A549 (cell line): Measurements from ENCODE around the gene RAI14.

ENCODE experiments used
- CEBPB ChIP-seq, 2 experiments: fragments of >200 bp in 1 of 2; sonication (Bioruptor Twin) in 1 of 2; formaldehyde crosslinking in 1 of 2; IDR thresholded peaks; 2 replicates each; pipeline ENCODE4 v1.6.1; 2012 to 2016
- EP300 ChIP-seq, 2 experiments: fragments of >200 bp; sonication (Bioruptor Twin); formaldehyde crosslinking; IDR thresholded peaks; 2 replicates in 1 of 2; 3 replicates in 1 of 2; pipeline ENCODE4 v1.6.1; 2016 to 2017
- JUNB ChIP-seq: fragments of >200 bp; sonication (Bioruptor Twin); formaldehyde crosslinking; IDR thresholded peaks from 2 replicates; pipeline ENCODE4 v1.6.1; 2016
- NR3C1 ChIP-seq: fragments of >200 bp; sonication (Bioruptor Twin); formaldehyde crosslinking; IDR thresholded peaks from 3 replicates; pipeline ENCODE4 v1.6.1; 2017
- POLR2A ChIP-seq: IDR thresholded peaks from 2 replicates; pipeline ENCODE4 v1.6.1; 2012; ENCODE audit warnings: mild to moderate bottlenecking, low read length
- POLR2AphosphoS2 ChIP-seq: conservative IDR thresholded peaks from 2 replicates; pipeline ENCODE4 v1.6.1; 2012; ENCODE audit warnings: low read length, improper control_type of control experiment, inconsistent platforms
- RCOR1 ChIP-seq: fragments of 150-350 bp; IDR thresholded peaks from 2 replicates; pipeline ENCODE4 v1.6.1; 2014; ENCODE audit warnings: antibody characterized with exemption, low read length, low read depth
- RFX5 ChIP-seq: fragments of 450-650 bp; IDR thresholded peaks from 2 replicates; pipeline ENCODE4 v1.7.1; 2014; ENCODE audit warnings: antibody characterized with exemption, mild to moderate bottlenecking, moderate library complexity
- ZSCAN20 ChIP-seq: fragments of 250-450 bp; sonication (Bioruptor Pico); IDR thresholded peaks from 2 replicates; pipeline ENCODE4 v1.8.0; 2022; ENCODE audit warnings: mild to moderate bottlenecking, moderate library complexity
- TF ChIP-seq, protein P1 (sequence below): fragments of >200 bp; sonication (Bioruptor Twin); formaldehyde crosslinking; IDR thresholded peaks from 3 replicates; pipeline ENCODE4 v1.5.1; 2016
- TF ChIP-seq, protein P2 (sequence below): fragments of 200-600 bp; sonication (generic); IDR thresholded peaks from 2 replicates; pipeline ENCODE4 v1.6.1; 2016; ENCODE audit warnings: antibody characterized with exemption, mild to moderate bottlenecking, moderate library complexity
- TF ChIP-seq, protein P3 (sequence below): IDR thresholded peaks from 2 replicates; pipeline ENCODE4 v1.6.1; 2012

DNA sequence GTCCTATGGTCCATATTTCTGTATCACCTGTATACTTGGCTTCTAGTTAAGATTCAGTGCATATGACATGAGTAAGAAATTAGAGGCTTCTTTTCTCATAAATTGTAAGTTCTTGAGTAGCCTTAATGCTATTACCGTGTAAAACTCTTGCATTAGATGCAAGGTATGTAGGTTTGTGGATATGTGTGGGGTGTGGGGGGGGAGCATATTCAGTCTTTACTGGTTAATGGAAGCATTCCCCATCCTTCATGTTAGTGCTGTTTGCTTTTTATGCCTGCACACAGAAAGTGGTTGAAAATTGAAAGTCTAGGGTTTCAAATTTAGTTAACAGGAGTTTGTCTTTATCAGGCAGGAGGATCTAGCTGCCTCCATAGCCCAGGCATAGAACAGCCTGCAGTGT, 16.1 kb downstream of the RAI14 start:
- TF ChIP-seq, protein P1, sequence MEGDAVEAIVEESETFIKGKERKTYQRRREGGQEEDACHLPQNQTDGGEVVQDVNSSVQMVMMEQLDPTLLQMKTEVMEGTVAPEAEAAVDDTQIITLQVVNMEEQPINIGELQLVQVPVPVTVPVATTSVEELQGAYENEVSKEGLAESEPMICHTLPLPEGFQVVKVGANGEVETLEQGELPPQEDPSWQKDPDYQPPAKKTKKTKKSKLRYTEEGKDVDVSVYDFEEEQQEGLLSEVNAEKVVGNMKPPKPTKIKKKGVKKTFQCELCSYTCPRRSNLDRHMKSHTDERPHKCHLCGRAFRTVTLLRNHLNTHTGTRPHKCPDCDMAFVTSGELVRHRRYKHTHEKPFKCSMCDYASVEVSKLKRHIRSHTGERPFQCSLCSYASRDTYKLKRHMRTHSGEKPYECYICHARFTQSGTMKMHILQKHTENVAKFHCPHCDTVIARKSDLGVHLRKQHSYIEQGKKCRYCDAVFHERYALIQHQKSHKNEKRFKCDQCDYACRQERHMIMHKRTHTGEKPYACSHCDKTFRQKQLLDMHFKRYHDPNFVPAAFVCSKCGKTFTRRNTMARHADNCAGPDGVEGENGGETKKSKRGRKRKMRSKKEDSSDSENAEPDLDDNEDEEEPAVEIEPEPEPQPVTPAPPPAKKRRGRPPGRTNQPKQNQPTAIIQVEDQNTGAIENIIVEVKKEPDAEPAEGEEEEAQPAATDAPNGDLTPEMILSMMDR, result no peak
- TF ChIP-seq RCOR1 (no peak), NR3C1 (no peak), JUNB (no peak), RFX5 (no peak), POLR2AphosphoS2 (no peak), POLR2A (no peak), ZSCAN20 (CRISPR knock-in tag) (no peak), EP300 (IDR thresholded peaks at IDR 0.05) (no peak), CEBPB (IDR thresholded peaks at IDR 0.05) (no peak)
- TF ChIP-seq, protein P2, sequence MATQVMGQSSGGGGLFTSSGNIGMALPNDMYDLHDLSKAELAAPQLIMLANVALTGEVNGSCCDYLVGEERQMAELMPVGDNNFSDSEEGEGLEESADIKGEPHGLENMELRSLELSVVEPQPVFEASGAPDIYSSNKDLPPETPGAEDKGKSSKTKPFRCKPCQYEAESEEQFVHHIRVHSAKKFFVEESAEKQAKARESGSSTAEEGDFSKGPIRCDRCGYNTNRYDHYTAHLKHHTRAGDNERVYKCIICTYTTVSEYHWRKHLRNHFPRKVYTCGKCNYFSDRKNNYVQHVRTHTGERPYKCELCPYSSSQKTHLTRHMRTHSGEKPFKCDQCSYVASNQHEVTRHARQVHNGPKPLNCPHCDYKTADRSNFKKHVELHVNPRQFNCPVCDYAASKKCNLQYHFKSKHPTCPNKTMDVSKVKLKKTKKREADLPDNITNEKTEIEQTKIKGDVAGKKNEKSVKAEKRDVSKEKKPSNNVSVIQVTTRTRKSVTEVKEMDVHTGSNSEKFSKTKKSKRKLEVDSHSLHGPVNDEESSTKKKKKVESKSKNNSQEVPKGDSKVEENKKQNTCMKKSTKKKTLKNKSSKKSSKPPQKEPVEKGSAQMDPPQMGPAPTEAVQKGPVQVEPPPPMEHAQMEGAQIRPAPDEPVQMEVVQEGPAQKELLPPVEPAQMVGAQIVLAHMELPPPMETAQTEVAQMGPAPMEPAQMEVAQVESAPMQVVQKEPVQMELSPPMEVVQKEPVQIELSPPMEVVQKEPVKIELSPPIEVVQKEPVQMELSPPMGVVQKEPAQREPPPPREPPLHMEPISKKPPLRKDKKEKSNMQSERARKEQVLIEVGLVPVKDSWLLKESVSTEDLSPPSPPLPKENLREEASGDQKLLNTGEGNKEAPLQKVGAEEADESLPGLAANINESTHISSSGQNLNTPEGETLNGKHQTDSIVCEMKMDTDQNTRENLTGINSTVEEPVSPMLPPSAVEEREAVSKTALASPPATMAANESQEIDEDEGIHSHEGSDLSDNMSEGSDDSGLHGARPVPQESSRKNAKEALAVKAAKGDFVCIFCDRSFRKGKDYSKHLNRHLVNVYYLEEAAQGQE, result no peak
- TF ChIP-seq, protein P3, sequence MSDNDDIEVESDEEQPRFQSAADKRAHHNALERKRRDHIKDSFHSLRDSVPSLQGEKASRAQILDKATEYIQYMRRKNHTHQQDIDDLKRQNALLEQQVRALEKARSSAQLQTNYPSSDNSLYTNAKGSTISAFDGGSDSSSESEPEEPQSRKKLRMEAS, result no peak
